NCI-H2029 (cell line): ENCODE results near the gene UPP1.
"Not testable (repeated sequence)": the region's sequence is repeated elsewhere in the genome, so short reads cannot be mapped to it uniquely, and the experiment has no call there.

Experiments
- DNase-seq: peaks from one replicate; lab custom pipeline; 2025; lab: John Stamatoyannopoulos, UW

UPP1 gene

GRCh38 chr7:48112401-48113165, 23.5 kb downstream of the UPP1 start:
- no peak for DNase-seq

GRCh38 chr7:48113275-48113674, 24.2 kb downstream of the UPP1 start:
- no peak for DNase-seq

DNA sequence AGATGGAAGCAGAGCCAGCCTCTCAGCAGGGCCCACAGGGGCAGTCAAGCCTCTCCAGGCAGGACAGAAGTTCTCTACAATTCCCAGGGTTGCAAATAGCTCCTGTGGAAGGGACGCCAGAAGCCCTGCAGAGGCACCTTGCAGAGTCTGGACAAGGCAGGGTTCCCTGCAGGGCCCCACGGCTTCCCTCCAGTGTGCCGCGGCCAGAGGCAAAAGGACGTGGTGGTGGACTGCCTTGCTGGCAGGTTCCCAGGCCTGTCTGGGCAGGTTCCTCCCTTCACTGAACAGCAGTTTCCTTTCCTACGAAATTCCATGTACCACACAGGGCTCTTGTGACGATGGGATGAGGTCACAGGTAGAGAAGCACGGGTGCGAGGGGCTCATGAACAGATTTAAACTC, 25.1 kb downstream of the UPP1 start:
- no peak for DNase-seq

DNA sequence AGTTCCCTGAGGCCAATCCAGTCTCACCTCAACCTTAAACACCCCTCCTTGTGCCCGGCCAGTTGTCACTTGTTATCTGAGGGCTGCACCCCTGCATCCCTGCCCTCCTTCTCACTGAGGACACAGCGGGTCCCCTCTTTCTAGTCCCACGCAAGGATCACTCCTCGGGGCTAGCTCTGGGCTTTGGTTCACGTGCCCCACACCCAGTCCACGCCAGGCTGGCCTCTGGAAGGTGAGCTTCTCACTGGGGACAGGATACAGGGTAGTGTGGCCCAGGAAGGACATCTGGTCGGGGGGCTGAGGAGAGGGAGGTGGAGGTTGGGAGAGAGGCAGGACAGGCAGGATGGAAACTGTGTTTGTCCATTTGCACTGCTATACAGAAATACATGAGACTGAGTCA, 25.5 kb downstream of the UPP1 start:
- no peak for DNase-seq

DNA sequence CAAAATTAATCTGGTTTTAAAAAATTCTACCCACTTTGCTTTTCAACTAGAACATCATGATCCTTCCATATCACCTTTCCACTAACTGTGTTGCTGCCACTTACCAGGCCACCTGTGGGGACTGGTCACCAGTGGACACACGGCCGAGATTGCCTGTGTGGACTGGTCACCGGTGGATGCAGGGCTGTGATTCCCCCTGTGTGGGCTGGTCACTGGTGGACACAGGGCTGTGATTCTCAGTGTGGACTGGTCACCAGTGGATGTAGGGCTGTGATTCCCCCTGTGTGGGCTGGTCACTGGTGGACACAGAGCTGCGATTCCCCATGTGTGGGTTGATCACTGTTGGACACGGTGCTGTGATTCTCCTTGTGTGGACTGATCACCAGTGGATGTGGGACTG, 27.0 kb downstream of the UPP1 start:
- no peak for DNase-seq

DNA sequence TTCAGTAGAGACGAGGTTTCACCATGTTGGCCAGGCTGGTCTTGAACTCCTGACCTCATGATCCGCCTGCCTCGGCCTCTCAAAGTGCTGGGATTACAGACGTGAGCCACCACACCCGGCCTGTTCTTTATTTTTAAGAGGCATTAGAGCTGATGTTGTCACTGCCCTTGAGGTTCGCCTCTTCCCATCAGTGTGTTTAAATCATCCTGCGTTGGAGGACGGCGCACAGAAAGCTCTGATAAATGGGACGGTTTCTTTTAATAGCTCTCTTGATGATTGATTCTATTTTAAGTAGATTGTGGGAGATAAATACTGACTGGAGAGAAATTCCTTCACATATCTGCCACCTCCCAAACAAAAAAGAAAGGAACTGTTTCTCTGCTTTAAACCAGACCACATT, 29.0 kb downstream of the UPP1 start:
- DNase-seq: no peak

DNA sequence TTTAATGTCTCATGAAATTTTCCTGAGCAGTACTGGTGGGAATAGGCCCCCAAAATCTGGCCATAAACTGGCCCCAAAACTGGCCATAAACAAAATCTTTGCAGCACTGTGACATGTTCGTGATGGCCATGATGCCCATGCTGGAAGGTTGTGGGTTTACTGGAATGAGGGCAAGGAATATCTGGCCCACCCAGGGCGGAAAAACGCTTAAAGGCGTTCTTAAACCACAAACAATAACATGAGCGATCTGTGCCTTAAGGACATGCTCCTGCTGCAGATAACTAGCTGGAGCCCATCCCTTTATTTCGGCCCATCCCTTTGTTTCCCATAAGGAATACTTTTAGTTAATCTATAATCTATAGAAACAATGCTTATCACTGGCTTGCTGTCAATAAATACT, 31.5 kb downstream of the UPP1 start:
- DNase-seq: not testable (repeated sequence)

DNA sequence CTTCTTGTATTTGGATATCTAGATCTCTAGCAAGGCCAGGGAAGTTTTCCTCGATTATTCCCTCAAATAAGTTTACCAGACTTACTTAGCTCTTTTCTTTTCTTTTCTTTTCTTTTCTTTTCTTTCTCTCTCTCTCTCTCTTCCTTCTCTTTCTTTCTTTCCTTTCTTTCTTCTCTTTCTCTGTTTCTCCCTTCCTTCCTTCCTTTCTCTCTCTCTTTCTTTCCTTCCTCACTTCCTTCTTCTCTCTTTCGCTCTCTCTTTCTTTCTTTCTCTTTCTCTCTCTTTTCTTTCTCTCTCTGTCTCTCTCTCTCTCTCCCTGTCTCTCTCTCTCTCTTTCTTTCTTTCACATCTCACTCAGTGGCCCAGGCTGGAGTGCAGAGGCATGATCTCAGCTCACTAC, 37.0 kb downstream of the UPP1 start:
- DNase-seq: no peak

GRCh38 chr7:48130658-48131108, 41.6 kb downstream of the UPP1 start:
- no peak for DNase-seq

- DNase-seq: no peak
Measured at GRCh38 chr7:48132792-48133191, 43.7 kb downstream of the UPP1 start.

DNA sequence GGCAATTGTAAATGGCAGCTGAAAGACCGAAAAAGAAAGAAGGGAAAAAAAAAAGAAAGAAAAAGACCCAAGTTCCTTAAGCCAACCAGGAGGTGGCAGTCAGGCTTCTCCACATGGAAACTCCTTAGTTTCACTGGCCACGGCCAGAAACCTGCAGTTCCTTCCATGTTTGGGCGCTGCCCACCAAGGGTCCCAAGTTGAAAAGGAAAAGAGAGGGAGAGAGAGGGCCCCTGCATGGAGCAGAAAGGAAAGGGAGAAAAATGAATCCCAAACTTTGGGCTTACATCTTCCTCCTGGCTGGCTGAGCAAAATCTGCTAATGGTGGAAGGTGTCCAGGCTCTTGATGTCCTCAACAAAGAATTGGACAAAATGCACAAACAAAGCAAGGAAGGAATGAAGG, 50.4 kb downstream of the UPP1 start:
- no peak for DNase-seq

GRCh38 chr7:48140001-48140681, 51.1 kb downstream of the UPP1 start:
- no peak for DNase-seq

- DNase-seq: no peak
Measured at GRCh38 chr7:48141521-48141920, 52.5 kb downstream of the UPP1 start.

DNA sequence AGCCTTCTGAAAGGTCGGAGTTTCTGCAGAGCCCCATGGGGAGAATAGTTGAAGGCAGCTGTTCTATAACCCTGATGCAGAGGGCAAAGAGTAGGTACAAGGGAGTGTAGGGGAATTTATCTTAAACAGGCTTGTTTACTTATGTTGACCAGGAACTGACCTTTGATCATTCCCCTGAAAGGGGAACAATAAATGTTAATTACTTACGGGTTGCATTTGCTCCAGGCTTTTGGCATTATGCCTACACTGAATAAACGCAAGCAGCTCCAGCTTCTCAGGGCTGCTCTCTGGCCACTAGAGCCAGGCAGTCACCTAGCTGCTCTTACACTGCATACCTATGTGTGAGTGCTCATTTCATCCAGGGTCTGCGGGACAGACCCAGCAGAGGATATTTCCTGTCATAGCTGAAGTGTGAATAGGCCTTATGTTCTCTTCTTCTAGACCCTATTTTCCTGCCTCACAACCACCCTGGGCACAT, 55.3 kb downstream of the UPP1 start:
- no peak for DNase-seq

GRCh38 chr7:48147078-48147591, 58.1 kb downstream of the UPP1 start:
- no peak for DNase-seq

DNA sequence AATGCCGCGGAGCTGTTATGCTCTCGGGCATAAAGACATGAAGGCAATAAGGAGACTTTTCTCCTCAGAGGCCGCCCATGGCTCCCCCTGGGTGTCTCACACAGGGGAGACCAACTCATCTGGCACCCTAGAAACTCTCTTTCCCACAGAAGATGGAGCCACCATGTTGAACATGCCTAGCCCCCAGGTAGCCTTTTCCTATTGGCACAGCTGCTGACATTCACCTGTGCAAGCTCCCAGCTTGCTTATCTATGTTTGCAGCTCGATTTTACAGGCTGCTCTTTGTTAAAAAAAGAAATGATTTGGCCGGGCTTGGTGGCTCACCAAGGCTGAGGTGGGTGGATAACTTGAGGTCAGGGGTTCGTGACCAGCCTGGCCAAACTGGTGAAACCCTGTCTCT, 58.6 kb downstream of the UPP1 start:
- DNase-seq: not testable (repeated sequence)

GRCh38 chr7:48148311-48148710, 59.2 kb downstream of the UPP1 start:
- no peak for DNase-seq

DNA sequence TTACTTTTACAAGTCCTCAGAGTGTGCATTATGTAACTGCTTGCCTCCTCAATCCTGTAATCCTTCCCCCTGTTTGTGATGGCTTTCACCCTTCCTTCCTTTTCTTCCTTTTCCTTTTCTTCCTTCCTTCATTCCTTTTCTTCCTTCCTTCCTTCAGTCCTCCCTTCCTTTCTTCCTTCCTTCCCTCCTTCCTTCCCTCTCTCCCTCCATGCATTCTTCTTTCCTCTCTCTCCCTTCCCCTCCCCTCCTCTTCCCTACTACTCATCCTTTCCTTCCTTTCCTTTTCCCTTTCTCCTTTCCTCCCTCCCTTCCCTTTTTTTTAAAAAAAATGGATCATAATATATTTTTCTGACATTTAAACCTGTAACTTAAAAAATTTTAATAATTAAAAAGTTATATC, 60.0 kb downstream of the UPP1 start:
- no peak for DNase-seq

DNA sequence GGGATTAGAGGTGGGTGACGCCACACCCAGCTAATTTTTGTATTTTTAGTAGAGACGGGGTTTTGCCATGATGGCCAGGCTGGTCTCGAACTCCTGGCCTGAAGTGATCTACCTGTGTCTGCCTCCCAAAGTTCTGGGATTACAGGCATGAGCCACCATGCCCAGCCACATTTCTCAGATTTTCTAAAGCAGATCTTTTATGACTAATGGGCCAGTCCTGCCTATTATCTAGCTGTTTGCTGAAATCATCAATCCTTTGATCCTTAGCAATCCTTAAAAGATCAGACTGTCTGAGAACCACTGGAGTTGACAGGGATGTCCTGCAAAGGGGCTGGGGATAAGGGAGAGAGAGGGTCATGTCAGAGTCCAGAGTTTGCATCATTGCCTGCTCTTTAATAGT, 61.0 kb downstream of the UPP1 start:
- no peak for DNase-seq

- no peak for DNase-seq
Measured at GRCh38 chr7:48154792-48155413, 65.8 kb downstream of the UPP1 start.
